ENCODE measurements around the gene TMA7B. TPM values are rescaled to one million over a fixed set of nuclear protein-coding genes. Genes with fewer than 3 reads are reported as not detected.

The TMA7B gene
- total and polyA plus RNA-seq, 2 donors (not counting 3 experiments of a cell fraction or from before 2014, with no cell fraction given), result not detected

- H3K27me3 ChIP-seq (ENCODE audit: control insufficient read depth in 2 of 2, insufficient read depth in 2 of 2, low read length in 2 of 2), result peaks cover 9 to 20% of the 10 kb centered on the region in 2 experiments
- intact Hi-C loops (cut with micrococcal nuclease), result no loop called here
- H3K27ac ChIP-seq (ENCODE audit: insufficient read depth, low read depth, low read length), result no peak overlapping the region
- H3K4me3 ChIP-seq (replicated peaks in 1 of 3; ENCODE audit: insufficient read depth in 1 of 3, low read depth in 1 of 3, low read length in 3 of 3), result no peak overlapping the region
- H3K4me1 ChIP-seq (ENCODE audit: control insufficient read depth, extremely low read depth, insufficient read depth, low read length), result no peaks in the 10 kb centered on the region
- H3K4me2 ChIP-seq (ENCODE audit: insufficient read depth, low read length), result no peak overlapping the region
- ChIA-PET POLR2A (no interaction called here), CTCF (interaction anchor here (1.1 kb wide), 1 partner anchor 20 kb away, joined by 3 read pairs; no protein-coding TSS in a partner anchor)
- no peak overlapping the region for H2AFZ ChIP-seq (ENCODE audit: low read depth, low read length)
- no TSS peak for BruUV-seq (replicated peaks)
- no peaks in the 10 kb centered on the region for H4K20me1 ChIP-seq (replicated peaks; ENCODE audit: control insufficient read depth, extremely low read depth, insufficient read depth, low read length)
- DNase-seq (ENCODE audit: low read depth, low spot score) (no peak), FAIRE-seq (no peak)
- no peaks in the 10 kb centered on the region for H3K79me2 ChIP-seq (ENCODE audit: control insufficient read depth, insufficient read depth, low read length)
- no peaks in the 10 kb centered on the region for H3K9me1 ChIP-seq (replicated peaks; ENCODE audit: control insufficient read depth, extremely low read depth, insufficient read depth, low read length)
- H3K9me3 ChIP-seq (replicated peaks; ENCODE audit: control insufficient read depth, insufficient read depth, low read length), result no peaks in the 10 kb centered on the region
- H3K9ac ChIP-seq (replicated peaks; ENCODE audit: extremely low read depth, insufficient read depth, low read length), result no peak overlapping the region
- dilution Hi-C loops (cut with MboI; ENCODE audit: extremely low pct_ligation_motif_present, low sequenced_read_pairs), result no loop called here
- no peaks in the 10 kb centered on the region for H3K36me3 ChIP-seq (ENCODE audit: control insufficient read depth in 2 of 2, extremely low read depth in 1 of 2, insufficient read depth in 2 of 2, low read length in 2 of 2)
- no peak for TF ChIP-seq GATA2 (IDR thresholded peaks at IDR 0.05; ENCODE audit: insufficient read depth, insufficient read length, low read depth, low read length)
- TF ChIP-seq FOS (IDR thresholded peaks at IDR 0.05; ENCODE audit: borderline replicate concordance, insufficient read depth, low read length), result no peak
- TF ChIP-seq POLR2AphosphoS5 (IDR thresholded peaks at IDR 0.05; ENCODE audit: insufficient read depth, low read depth, low read length), result no peak
- TF ChIP-seq EZH2 (IDR thresholded peaks at IDR 0.05; ENCODE audit: borderline replicate concordance, low read depth, low read length, severe bottlenecking), result no peak
- TF ChIP-seq, protein P1, sequence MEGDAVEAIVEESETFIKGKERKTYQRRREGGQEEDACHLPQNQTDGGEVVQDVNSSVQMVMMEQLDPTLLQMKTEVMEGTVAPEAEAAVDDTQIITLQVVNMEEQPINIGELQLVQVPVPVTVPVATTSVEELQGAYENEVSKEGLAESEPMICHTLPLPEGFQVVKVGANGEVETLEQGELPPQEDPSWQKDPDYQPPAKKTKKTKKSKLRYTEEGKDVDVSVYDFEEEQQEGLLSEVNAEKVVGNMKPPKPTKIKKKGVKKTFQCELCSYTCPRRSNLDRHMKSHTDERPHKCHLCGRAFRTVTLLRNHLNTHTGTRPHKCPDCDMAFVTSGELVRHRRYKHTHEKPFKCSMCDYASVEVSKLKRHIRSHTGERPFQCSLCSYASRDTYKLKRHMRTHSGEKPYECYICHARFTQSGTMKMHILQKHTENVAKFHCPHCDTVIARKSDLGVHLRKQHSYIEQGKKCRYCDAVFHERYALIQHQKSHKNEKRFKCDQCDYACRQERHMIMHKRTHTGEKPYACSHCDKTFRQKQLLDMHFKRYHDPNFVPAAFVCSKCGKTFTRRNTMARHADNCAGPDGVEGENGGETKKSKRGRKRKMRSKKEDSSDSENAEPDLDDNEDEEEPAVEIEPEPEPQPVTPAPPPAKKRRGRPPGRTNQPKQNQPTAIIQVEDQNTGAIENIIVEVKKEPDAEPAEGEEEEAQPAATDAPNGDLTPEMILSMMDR (IDR thresholded peaks at IDR 0.05; ENCODE audit: extremely low read depth in 1 of 2, insufficient read depth in 1 of 2, low read depth in 1 of 2, low read length in 2 of 2), result no peak
- no peak for TF ChIP-seq MAX (IDR thresholded peaks at IDR 0.05; ENCODE audit: insufficient read depth, insufficient read length)
- no peak for TF ChIP-seq JUN (IDR thresholded peaks at IDR 0.05; ENCODE audit: borderline replicate concordance, insufficient read depth, insufficient read length, low read depth)
- TF ChIP-seq POLR2A (IDR thresholded peaks at IDR 0.05; ENCODE audit: low read depth, low read length), result no peak
Observed at GRCh38 chr22:39917197-39917643, 43.0 kb upstream of the TMA7B start.

Measured in endothelial cell of umbilical vein (primary cell).